SU-DHL-6 (cell line): ENCODE measurements around the gene TMEM138.

Experiments used
- CTCF ChIP-seq: fragments of 200-600 bp; sonication (generic); IDR thresholded peaks from one replicate; pipeline ENCODE4 v1.5.1; 2017; ENCODE audit warnings: antibody characterized with exemption, mild to moderate bottlenecking, low read length, moderate library complexity; ENCODE audit not compliant: insufficient read depth, poor library complexity, severe bottlenecking
- EZH2phosphoT487 ChIP-seq: fragments of 200-600 bp; sonication (generic), shearing (Covaris generic); conservative IDR thresholded peaks from 2 replicates; pipeline ENCODE4 v1.6.1; 2018; ENCODE audit warnings: mild to moderate bottlenecking, antibody characterized with exemption, low read length, moderate library complexity, mixed read lengths

DNA sequence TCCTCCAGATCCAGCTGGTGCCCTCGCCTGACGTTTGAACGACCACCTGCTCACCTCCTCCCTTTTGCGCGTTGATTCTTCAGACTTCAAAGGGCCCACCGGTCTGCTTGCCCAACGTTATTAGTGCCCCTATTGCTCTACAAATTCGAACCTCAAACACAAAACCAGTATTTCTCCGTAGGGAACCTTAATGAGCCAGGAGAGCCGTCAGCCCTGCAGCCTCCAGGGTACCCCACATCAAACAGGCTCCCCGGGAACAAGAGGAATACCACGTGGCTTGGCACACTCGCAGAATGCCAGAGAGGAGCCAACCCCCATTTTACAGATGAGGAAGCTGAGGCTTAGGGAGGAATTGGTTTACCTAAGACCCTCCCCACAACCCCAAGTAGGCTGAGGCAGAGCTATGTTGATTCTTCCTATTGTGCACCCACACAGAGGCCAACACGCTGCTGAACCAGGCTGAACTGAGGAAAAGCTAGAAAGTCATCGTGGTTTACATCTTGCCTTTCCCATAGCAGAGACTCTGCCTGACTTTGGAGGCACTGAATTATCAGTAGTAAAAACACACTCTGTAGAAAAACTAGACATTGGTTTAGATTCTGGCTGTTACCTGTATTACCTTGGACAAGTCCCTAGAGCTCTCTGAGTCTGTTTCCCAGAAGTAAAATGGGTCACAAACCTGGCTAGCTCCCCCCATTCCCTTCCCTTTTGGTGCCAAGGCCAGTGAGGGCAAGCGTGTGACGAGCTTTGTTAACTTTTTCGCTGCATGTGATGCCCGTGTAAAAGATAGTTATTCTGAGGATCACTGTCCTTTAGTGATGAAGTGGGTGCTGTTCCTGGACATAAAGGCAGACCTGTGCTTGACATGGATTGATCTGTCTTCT is 28.4 kb upstream of the TMEM138 start:
- TF ChIP-seq CTCF (no peak), EZH2phosphoT487 (no peak)
